SU-DHL-6 (cell line): ENCODE results near the gene DIAPH1.

Experiments
- EZH2phosphoT487 ChIP-seq: fragments of 200-600 bp; sonication (generic), shearing (Covaris generic); conservative IDR thresholded peaks from 2 replicates; pipeline ENCODE4 v1.6.1; 2018; ENCODE audit warnings: mild to moderate bottlenecking, antibody characterized with exemption, low read length, moderate library complexity, mixed read lengths
- TF ChIP-seq, protein P1 (sequence below): fragments of 200-600 bp; sonication (generic); IDR thresholded peaks from one replicate; pipeline ENCODE4 v1.5.1; 2017; ENCODE audit warnings: antibody characterized with exemption, mild to moderate bottlenecking, low read length, moderate library complexity; ENCODE audit not compliant: insufficient read depth, poor library complexity, severe bottlenecking

GRCh38 chr5:141487131-141487530 is 131.7 kb downstream of the DIAPH1 start:
- TF ChIP-seq, protein P1, sequence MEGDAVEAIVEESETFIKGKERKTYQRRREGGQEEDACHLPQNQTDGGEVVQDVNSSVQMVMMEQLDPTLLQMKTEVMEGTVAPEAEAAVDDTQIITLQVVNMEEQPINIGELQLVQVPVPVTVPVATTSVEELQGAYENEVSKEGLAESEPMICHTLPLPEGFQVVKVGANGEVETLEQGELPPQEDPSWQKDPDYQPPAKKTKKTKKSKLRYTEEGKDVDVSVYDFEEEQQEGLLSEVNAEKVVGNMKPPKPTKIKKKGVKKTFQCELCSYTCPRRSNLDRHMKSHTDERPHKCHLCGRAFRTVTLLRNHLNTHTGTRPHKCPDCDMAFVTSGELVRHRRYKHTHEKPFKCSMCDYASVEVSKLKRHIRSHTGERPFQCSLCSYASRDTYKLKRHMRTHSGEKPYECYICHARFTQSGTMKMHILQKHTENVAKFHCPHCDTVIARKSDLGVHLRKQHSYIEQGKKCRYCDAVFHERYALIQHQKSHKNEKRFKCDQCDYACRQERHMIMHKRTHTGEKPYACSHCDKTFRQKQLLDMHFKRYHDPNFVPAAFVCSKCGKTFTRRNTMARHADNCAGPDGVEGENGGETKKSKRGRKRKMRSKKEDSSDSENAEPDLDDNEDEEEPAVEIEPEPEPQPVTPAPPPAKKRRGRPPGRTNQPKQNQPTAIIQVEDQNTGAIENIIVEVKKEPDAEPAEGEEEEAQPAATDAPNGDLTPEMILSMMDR, result no peak
- TF ChIP-seq EZH2phosphoT487, result no peak
